M059J (cell line): Measurements from ENCODE around the gene RILP. TPM values are rescaled to one million over a fixed set of nuclear protein-coding genes. Genes with fewer than 3 reads are reported as not detected.
A peak's percentile ranks its signal among the peaks of the same experiment; 100 is the strongest.

Source experiments
- DNase-seq: peaks from one replicate; pipeline ENCODE4 v3.0.0-alpha.2; 2012; ENCODE audit warnings: low read depth
- total RNA-seq: library from RNA; depleted of rRNA; stranded (reverse); fragments of >200 nt; shearing (Covaris generic); gene quantifications from 2 replicates; pipeline ENCODE4 v1.2.3, GENCODE V29; 2014

RILP gene
- total RNA-seq, 1 experiment from 2014 or later: 3.1 TPM

DNA sequence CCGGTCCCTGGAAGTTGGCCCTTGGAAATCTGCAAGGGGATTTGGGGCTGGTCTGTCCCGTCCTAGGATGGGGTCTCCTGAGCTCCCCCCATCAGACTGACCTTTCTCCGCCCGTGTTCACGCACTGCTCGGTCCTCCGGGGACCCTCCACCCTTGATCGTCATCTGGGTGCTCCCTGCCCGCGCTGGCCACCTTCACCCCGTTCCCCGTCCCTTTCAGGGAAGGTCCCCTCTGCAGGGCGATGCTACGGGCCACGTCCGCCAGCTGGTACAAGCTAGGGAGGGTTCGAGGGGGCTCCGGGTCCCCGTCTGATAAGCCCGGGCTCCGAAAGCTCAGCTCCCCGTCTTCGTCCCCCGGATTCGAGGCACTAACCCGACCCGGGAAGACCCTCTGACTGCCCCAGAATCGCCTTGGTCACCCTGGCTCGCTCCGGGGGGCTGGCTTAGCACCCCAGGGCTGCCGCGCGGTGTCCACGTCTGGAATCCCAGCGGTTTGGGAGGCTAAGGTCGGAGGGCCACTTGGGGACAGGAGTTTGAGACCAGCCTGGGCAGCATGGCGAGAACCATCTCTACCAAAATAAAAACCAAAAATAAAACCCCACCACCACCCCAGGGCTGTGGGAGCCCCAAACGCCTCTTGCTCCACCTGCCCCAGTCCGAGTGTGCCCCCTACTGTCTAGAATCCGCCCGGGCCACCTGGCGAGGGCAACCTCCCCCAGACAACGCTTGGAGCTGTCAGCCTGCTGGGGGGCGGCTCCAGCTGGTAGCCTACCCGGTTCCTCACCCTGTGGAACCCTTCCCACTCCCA, 20.0 kb downstream of the RILP start:
- DNase-seq: peak; percentile 42

DNA sequence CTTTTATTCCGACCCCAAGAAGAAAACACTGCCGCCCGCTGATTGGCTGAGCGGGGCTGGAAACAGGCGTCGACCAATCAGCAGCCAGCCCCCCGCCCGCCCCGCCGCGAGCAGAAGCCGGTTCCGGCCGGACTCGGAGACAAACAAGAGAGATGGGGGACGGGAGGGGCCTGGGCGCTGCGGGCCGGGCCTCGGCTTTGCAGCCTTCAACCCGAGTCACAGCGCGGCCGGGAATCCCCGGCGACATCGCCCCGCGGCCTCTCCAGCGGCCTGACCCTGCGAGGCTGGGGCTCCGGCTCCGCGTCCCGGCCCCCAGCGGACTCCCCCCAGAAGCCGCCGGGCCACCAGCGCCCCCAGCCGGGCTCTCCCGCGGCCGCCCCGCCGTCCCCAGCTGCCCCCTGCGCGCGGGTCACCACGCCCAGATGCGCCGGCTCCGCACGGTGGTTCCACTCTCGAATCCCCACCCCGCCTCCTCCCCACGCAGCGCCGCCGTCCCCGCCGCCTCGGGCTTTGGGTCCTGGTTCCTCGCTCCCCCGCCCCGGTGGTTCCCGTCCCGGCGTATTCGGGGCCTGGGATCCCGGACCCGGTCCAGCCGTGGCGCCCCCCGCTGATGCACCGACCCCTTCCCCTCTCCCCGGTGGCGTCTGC, 20.7 kb downstream of the RILP start:
- peak; percentile 87 for DNase-seq

DNA sequence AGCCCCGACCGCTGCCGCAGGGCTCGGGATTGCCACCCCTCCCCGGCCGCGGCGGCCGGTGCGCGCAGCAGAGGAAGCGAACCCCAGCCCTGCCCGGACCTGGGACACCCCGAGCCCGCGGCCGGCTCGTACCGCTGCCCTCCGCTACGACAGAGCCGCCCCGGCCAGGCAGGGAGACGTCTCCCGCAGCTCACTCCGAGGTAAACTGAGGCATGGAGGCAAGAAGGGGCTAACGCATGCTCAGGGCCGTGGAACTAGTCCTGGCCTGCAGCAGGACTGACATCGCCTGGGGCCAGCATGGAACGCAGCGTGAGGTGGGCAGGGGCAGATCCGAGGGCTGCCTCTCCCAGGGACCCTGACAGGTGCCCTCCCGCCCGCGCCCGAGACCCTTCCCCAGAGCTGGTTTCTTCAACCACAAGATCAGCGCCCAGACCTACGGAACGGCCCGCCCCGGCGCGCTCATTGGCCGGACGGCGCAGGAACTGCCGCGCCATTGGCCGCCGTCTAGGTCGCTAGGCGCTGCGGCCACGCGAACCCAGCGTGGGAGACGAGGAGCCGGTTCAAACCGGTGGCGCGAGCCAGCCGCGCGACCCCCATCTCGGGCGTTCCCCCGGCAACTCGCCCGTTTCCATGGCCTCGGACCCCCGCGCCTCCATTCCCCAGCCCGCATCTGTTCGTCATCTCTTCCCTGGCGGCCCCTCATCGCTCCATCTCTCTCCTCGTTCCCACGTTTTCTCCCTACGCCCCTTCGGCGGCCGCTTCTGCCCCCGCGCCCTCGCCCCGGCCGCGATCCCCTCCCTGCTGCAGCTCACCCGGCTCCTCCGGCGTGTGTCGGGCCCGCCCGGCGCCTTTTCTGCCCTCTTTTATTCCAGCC, 21.4 kb downstream of the RILP start, which contains the start of gene SLC43A2:
TSS of gene SLC43A2 (minus strand) at position 853 of the 874 bp plus-strand sequence. CDS start 960 bp downstream, outside the sequence.
- peak; percentile 65 for DNase-seq

DNA sequence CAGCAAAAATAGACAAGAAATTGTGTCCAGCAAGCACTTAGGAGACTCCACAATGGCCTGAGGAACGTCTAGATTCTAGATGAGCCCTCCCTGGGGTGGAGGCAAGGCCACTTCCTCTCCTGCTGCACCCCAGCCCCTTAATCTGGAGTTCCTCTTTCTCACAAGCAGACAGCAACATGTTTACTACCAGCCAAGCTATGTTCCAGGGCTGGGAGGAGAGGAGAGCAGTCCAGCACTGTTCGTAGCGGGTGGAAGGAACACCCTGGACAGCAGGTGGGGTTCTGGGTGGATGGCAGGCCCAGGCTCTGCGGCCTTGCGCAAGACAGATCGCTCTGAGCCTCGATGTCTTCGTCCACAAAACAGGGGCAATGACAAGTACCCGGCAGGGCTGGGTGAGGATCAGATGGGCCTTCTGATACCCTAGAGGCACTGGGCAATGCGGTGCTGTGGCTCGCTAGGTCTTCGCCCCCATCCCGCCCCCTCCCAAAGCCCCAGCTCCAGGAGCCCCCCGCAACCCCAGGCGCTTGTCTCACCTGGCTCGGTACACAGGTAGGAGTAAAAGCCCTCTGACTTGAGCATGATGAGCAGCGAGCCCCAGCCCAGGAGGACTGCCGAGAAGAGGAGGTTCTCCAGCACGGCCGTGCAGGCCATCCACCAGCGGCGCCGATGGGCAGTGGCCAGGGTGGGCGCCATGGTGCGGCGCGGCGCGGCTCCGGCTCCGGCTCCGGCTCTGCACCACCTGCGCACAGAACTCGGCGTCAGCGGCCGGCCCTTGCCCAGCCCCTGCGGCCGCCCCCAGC, 22.3 kb downstream of the RILP start:
- DNase-seq: no peak

DNA sequence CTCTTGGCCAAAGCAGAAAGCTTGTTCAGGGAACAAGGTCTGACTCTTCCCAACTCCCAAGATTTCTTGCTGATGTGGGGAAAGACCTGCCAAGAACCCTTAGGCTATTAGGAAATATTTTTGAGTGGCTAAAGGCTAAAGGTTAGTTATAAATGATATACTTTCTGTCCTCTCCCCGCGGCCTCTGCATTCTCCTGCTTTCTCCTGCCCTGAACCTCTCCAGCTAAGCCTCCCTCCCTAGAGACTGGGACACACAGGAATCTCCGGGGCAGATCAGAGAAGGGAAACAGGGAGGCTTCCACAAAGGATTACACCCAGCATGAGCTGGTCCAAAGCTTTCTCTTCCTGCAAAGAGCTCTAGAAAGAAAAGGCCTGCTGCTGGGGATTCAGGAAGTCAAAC, 23.3 kb downstream of the RILP start:
- no peak for DNase-seq

DNA sequence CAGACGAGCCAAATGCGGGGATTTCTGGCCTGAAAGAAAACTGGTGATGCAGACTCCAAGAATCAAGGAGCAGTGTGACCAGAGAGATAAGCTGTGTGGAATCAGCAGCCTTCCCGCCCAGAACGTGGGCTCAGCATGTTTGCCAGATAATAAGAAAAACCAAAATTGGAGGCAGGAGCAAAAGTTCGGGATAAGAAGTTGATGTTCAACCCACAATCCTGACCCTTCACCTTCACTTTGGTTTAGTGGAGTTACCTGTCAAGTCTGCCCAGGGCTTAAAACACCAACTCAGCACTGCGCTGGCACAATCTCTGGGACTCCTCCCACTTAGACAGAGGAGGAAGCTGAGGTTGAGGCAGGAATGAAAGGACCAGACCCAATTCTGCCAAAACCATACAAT, 24.1 kb downstream of the RILP start:
- DNase-seq: no peak

DNA sequence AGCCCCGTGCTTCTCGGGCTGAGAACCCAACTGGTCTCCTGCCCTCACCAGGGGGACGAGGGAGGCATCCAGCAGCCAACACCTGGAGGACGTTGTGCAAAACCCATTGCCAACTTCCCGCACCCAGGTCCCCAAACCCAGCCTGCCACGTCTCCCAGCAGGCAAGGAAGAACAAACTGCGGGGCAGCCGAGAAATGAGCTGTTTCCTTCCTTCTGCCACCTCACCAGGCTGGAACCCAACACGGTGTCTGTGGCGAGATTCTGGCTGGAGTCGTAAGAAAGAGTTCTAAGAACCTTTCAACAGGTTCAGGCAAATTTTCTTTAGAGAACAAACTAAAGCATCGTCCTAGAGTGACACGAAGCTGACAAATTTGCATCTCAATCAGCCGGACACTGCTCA, 24.6 kb downstream of the RILP start:
- no peak for DNase-seq

DNA sequence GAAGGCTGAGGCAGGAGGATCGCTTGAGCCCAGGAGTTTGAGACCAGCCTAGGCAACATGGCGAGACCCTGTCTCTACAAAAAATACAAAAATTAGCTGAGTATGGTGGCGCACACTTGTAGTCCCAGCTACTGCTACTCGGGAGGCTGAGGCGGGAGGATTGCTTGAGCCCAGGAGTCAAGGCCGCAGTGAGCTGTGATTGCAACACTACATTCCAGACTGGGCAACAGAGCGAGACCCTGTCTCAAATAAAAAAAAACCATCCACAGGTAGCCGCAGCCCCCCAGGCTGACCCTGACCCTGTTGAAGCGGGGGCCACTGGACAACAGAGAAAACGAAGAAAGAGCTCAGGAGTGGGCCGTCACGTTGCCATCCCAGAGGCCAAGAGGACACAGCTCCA, 25.0 kb downstream of the RILP start:
- no peak for DNase-seq

DNA sequence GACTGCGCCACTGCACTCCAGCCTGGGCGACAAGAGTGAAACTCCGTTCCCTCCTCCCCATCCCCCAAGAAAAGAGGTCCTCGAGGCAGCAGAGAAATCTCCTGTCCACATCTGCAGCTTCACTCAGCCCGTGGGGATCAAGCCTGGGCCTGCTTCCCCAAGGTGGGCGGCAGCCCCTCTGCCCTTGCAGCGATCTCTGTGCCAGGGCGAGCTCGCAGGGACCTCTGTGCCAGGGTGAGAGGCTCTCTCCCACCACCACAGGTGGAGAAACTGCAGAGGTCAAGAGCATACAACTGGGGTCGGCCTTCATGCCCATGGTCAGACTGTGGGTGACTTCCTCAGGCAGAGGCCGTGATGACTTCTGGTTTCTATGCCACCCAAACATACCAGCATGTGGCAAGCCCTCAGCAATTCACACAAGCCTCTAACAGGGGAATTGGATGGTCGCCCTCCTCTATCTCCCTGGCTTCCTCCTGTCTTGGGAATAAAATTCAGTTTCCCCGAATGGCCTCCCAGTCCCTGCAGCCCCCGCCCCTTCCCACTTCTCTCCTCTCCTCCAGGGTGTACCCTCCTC, 26.5 kb downstream of the RILP start:
- no peak for DNase-seq

DNA sequence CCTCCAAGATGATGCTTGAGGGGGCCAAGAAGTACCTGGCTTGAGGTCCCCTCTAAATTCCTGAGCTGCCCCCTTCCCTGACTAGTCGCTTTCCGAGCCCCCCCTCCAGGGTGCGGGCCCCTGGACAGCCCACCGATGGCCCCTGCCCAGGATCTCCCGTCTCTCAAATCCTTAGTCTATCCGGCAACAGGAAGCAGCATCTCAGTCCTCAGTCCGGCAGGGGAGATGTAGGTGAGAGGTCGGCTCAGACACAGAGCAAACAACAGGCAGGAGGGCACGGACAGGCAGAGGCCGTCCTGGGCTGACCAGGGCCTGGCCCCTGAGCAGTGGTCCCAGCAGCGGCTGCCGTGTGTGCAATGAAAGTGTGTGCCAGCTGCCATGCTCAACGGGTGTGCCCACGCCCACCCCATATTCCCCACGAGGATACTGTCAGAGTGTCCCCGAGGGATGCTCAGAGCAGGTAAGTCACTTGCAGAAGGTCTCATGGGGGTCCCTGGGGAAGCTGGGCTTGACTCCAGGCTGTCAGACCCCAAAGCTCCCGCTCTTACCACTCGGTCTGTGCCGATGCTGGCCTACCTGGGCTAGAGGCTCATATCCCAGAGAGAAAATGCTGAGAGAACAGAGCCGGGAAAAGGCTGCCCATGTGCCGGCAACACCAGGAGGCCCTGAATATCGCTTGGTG, 28.3 kb downstream of the RILP start:
- no peak for DNase-seq

DNA sequence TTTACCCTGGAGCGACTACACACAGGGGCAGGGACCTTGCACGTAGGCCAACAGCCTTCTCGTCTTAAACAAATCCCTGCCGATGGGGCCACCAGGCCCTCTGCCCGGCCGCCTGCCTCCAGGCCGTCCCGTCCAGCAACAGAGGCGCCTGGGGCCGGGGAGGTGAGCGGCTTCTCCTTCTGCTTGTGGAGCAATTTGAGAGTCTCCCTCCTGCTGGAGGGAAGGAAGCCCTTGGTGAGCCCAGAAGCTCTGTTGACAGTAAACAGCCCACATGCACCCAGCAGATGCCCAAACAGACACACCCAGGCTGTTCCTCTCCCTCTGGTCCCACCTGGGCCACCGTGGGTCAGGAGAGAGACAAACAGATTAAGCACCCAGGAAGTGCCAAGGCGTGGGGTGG, 29.2 kb downstream of the RILP start:
- no peak for DNase-seq

DNA sequence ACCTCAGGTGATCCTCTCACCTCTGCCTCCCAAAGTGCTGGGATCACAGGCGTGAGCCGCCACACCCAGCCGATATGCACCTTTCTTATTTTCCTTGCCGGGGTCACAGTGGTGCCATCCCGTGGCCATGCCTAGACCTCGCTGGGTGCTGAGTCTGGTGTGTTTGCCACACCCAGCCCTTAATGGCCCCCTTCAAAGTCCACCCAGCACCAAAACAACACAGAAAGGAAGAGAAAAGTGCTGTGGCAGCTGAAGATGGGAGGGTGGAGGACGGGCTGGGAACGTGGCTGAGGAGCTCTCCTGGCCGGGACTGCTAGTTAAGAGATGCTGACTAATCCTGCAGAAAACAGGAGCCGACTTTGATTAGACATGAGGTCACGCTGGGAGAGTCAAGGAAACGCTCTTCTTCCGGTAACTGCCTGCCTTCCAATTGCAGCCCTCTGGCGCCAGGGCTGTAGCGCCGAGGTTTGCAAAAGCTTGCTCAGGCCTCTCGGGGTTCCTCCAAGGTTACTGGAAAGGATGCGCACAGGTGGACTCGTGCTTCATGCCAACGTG, 32.0 kb downstream of the RILP start:
- DNase-seq: peak; percentile 85

DNA sequence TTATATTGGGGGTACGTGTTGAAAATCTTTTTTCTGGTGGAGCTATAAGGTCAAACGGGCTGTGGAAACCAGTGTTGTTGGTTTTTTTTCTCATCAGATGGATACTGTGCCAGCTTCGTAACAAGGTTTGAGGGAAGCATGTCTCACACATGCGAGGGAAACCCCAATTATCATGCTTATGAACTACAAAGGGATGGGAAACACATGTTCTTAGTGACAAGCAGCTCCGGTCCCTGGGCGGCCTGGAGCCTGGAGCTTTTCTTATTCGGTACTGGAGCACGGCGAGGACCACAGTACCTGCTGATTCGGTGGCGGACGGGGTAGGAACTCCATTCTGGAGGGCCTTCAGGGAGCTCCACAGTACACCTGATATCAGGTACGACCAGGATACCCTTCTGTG, 33.6 kb downstream of the RILP start:
- DNase-seq: no peak

DNA sequence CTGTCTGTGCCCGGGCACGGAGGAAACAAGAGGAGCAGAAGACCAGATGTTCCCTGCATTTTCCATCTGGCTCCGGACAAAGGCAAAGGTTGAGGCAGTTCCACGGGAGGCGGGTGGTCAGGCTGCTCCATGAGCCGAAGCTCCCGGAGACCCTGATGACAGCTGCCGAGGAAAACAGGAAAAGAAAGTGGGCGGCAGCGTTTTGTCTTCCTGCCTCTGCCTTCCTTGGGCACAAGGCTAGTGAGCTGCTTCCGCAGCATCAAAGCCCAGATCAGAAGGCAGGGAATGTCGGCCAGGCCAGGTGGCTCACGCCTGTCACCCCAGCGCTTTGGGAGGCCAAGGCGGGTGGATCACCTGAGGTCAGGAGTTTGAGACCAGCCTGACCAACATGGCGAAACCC, 37.3 kb downstream of the RILP start:
- no peak for DNase-seq

DNA sequence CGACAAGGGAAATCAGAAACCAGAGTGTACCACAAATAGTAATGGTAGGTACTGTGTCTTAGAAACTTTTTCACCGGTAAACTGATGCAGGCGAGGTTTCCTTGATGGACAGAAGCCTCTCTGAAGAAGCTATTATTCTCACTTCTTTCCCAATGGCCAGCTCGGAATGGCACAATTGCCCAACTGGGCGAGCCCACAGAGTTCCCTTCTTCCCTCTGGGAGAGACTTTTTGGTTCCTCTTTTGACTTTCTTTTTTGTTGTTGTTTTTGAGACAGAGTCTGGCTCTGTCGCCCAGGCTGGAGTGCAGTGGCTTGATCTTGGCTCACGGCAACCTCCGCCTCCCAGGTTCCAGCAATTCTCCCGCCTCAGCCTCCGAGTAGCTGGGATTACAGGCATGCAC, 38.0 kb downstream of the RILP start:
- DNase-seq: no peak

DNA sequence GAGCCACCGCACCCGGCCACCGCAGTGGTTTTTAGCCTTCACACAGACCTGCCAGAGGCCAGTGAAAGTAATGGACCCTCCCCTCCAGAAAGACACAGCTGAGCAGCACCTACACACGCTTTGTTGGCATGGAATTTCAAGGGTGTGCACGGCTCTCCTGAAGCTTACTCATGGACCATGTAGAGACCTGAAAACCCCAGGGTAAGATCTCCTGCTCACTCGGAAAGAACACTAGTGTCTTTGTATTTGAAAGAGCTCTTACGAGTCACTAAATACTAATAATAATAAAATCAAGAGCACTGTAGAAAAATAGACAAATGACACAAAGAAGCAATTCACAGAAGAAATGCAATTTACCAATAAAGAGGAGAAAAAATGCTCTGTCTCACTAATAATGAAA, 41.0 kb downstream of the RILP start:
- DNase-seq: no peak

DNA sequence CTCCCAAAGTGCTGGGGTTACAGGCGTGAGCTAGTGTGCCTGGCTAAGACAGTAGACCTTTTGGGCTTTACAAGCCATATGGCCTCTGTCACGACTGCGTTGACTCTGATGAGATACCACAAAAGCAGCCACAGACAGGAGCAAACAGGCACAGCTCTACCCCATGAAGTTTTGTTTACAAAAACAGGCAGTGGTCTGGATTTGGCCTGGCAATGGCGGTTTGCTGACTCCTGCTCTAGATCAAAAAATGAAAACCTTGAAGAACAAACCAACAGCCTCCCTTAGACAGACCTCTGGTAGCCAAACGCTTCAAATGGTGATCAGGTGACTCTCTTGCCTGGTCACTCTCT, 41.7 kb downstream of the RILP start:
- no peak for DNase-seq

DNA sequence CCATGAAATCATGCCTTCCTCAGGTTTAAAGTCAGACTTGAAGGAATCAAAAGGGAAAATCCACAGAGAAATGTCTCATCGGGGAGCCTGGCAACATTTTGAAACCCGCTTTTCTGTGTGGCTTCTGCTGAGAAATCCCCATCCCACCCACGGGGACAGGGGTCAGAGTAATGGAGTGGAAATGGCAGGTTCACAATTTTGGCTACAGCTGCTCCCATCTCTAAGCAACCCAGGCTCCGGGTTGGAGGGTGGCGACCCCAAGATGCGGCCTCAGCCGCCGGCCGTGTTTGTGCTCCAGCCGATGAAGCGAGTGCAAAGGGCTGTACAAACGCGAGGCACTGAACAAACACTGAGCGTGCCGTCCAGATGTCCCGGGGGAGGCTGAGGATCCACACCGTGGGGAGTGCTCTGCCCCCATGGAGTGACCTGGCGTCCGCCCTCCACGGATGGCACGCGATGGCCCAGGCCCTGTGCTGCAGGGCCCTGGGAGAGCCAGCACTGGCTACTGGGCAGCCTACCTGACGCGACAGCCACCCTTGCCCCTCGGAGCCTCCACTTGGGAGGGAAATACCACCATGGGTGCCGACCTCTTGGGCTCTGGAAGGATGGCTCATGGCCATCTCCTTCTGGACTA, 43.2 kb downstream of the RILP start:
- no peak for DNase-seq

DNA sequence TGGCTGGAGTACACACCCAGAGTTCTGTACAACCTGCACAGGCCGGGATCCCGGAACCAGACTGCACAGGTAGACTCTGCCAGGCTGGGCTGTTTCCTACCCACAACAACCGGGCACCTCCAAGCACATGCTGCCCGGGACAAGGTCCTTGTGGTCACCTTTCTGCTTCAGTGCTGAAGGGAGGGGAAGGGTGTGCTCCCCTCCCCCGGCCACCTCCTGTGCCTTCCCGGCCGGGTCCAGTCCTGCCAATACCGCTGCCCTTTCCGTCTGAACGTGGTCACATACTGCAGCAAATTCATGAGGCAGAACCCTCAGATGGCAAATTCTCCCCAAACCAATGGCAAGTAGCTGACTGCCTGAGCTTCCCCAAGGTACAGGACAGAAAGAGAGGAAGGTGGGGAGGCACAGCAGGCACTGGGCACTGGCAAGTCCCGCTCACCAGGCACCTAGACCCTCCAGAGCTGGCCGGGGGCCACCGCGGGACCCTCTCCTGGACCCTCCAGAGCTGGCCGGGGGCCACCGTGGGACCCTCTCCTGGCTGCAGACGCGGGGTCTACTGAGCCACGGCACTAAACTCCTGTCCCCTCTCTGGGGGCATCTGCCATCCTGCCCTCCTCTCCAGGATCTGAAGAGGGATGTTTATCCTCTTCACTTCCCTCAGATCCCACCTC, 43.9 kb downstream of the RILP start:
- DNase-seq: no peak
